Adrenal gland (tissue), 5 donors: ENCODE data around the gene GPR75.

ENCODE experiments used
- POLR2A ChIP-seq, 2 donors: fragments of 450-650 bp; IDR thresholded peaks; one replicate each; pipeline ENCODE4 v1.6.1; 2017; ENCODE audit warnings: antibody characterized with exemption in 2 of 2, mild to moderate bottlenecking in 2 of 2, moderate library complexity in 1 of 2
- TF ChIP-seq, protein P1 (sequence below), 6 experiments: fragments of 450-650 bp in 4 of 6; fragments of 200-600 bp in 2 of 6; sonication (generic) in 1 of 6; IDR thresholded peaks; 1 replicate in 5 of 6; 2 replicates in 1 of 6; pipeline versions ENCODE4 v1.5.1 to v1.8.0; 2016 to 2021; ENCODE audit warnings: antibody characterized with exemption in 6 of 6, mild to moderate bottlenecking in 2 of 6, moderate library complexity in 1 of 6
- donor health status: DM: no; HTN: no; CAD: no.

DNA sequence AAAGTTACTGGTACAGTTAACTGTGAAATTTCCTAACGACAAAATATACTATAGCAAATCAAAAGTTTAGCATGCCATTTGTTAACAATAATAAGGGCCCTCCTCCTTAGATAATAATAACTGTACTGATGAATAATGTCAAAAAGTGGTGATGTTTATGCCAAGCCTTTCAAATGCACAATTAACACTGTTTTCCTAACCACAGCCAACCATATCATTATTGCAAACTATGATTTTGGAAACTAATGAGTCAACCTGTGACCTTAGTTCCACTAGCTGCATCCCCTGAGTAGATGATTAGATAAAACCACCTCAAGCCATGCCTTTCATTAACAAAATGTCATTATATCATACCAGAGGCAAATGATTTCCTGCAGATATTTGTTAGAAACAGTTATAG lies 25.1 kb upstream of the GPR75 start:
- TF ChIP-seq, protein P1, sequence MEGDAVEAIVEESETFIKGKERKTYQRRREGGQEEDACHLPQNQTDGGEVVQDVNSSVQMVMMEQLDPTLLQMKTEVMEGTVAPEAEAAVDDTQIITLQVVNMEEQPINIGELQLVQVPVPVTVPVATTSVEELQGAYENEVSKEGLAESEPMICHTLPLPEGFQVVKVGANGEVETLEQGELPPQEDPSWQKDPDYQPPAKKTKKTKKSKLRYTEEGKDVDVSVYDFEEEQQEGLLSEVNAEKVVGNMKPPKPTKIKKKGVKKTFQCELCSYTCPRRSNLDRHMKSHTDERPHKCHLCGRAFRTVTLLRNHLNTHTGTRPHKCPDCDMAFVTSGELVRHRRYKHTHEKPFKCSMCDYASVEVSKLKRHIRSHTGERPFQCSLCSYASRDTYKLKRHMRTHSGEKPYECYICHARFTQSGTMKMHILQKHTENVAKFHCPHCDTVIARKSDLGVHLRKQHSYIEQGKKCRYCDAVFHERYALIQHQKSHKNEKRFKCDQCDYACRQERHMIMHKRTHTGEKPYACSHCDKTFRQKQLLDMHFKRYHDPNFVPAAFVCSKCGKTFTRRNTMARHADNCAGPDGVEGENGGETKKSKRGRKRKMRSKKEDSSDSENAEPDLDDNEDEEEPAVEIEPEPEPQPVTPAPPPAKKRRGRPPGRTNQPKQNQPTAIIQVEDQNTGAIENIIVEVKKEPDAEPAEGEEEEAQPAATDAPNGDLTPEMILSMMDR (IDR thresholded peaks at IDR 0.05), result no peak
- TF ChIP-seq POLR2A (IDR thresholded peaks at IDR 0.05), result no peak
